Liver (tissue), 3 donors: Measurements from ENCODE around the gene SLC16A9.

Experiments
- CTCF ChIP-seq: fragments of 150-350 bp; IDR thresholded peaks from 2 replicates; pipeline ENCODE4 v1.5.1; 2017; ENCODE audit warnings: improper control_type of control experiment, low read depth, low read length; ENCODE audit not compliant: missing input control
- EGR1 ChIP-seq, 2 donors: IDR thresholded peaks; 2 replicates each; pipeline ENCODE4 v1.6.1; 2016 to 2018; ENCODE audit warnings: antibody characterized with exemption in 2 of 2, low read depth in 2 of 2
- GABPA ChIP-seq, 2 donors: IDR thresholded peaks in 1 of 2; conservative IDR thresholded peaks in 1 of 2; 2 replicates each; pipeline ENCODE4 v1.6.1; 2016; ENCODE audit warnings: antibody characterized with exemption in 2 of 2, mild to moderate bottlenecking in 1 of 2, moderate library complexity in 1 of 2
- HNF4A ChIP-seq, 2 donors: conservative IDR thresholded peaks; 2 replicates each; pipeline ENCODE4 v1.6.1; 2016; ENCODE audit warnings: antibody characterized with exemption in 2 of 2, mild to moderate bottlenecking in 2 of 2
- MAX ChIP-seq: IDR thresholded peaks from 2 replicates; pipeline ENCODE4 v1.6.1; 2016; ENCODE audit warnings: antibody characterized with exemption
- ZBTB33 ChIP-seq: IDR thresholded peaks from 2 replicates; pipeline ENCODE4 v1.6.1; 2016; ENCODE audit warnings: antibody characterized with exemption
- donor health status: healthy.
- donor health status: healthy.

GRCh38 chr10:59666310-59666709 lies 43.3 kb downstream of the SLC16A9 start:
- TF ChIP-seq EGR1 (IDR thresholded peaks at IDR 0.05; ENCODE audit: low read depth in 2 of 2) (no peak), CTCF (no peak), ZBTB33 (no peak), MAX (no peak), GABPA (IDR thresholded peaks at IDR 0.05 in 1 of 2, conservative IDR thresholded peaks at IDR 0.05 in 1 of 2) (no peak), HNF4A (conservative IDR thresholded peaks at IDR 0.05) (no peak)
